Measurements from ENCODE around the gene TRIM2.

DNA sequence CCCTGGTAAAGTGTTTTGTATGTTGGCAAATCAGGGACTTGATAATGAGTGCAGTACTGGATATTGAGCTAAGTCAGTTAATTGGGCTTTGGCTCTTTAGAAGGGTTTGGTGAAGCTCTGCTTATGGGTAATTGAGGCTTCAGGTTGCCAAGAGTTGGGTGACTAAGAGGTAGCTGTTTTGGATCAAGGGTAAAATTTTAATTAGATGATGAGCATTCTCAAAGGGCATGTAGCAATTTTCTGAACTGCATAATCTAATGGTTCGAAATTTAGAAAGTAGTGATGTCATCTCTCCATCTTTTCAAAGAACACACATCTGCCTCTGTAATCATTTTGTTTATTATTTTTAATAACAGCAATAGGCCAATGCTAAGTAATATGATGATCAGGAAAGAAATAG, 5.5 kb upstream of the TRIM2 start:
- TF ChIP-seq, protein P1, sequence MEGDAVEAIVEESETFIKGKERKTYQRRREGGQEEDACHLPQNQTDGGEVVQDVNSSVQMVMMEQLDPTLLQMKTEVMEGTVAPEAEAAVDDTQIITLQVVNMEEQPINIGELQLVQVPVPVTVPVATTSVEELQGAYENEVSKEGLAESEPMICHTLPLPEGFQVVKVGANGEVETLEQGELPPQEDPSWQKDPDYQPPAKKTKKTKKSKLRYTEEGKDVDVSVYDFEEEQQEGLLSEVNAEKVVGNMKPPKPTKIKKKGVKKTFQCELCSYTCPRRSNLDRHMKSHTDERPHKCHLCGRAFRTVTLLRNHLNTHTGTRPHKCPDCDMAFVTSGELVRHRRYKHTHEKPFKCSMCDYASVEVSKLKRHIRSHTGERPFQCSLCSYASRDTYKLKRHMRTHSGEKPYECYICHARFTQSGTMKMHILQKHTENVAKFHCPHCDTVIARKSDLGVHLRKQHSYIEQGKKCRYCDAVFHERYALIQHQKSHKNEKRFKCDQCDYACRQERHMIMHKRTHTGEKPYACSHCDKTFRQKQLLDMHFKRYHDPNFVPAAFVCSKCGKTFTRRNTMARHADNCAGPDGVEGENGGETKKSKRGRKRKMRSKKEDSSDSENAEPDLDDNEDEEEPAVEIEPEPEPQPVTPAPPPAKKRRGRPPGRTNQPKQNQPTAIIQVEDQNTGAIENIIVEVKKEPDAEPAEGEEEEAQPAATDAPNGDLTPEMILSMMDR (IDR thresholded peaks at IDR 0.05 in 2 of 3, conservative IDR thresholded peaks at IDR 0.05 in 1 of 3; ENCODE audit: control insufficient read depth in 2 of 3, extremely low read depth in 1 of 3, insufficient read depth in 1 of 3, low read depth in 3 of 3, low read length in 3 of 3), result no peak
- no peak for TF ChIP-seq MXI1 (IDR thresholded peaks at IDR 0.05; ENCODE audit: low read depth, low read length)
- TF ChIP-seq IKZF2 (IDR thresholded peaks at IDR 0.05), result no peak
- TF ChIP-seq POLR2A (IDR thresholded peaks at IDR 0.05; ENCODE audit: low read depth, low read length), result no peak
- TF ChIP-seq CHD4 (IDR thresholded peaks at IDR 0.05), result no peak
- no peak for TF ChIP-seq MEF2A (IDR thresholded peaks at IDR 0.05; ENCODE audit: insufficient read depth, low read depth, low read length)
